B cell (primary cell): ENCODE results near the gene GALNT7.

ENCODE experiments used
- EZH2 ChIP-seq: IDR thresholded peaks from 2 replicates; pipeline ENCODE4 v1.6.1; 2012; ENCODE audit warnings: borderline replicate concordance, low read depth, mild to moderate bottlenecking, moderate library complexity, low read length; ENCODE audit not compliant: insufficient read depth, poor library complexity, severe bottlenecking
- TF ChIP-seq, protein P1 (sequence below): fragments of 200-600 bp; IDR thresholded peaks from one replicate; pipeline ENCODE4 v1.8.0; 2022; ENCODE audit warnings: antibody characterized with exemption, mild to moderate bottlenecking

GRCh38 chr4:173205656-173206055 lies 37.0 kb downstream of the GALNT7 start:
- TF ChIP-seq, protein P1, sequence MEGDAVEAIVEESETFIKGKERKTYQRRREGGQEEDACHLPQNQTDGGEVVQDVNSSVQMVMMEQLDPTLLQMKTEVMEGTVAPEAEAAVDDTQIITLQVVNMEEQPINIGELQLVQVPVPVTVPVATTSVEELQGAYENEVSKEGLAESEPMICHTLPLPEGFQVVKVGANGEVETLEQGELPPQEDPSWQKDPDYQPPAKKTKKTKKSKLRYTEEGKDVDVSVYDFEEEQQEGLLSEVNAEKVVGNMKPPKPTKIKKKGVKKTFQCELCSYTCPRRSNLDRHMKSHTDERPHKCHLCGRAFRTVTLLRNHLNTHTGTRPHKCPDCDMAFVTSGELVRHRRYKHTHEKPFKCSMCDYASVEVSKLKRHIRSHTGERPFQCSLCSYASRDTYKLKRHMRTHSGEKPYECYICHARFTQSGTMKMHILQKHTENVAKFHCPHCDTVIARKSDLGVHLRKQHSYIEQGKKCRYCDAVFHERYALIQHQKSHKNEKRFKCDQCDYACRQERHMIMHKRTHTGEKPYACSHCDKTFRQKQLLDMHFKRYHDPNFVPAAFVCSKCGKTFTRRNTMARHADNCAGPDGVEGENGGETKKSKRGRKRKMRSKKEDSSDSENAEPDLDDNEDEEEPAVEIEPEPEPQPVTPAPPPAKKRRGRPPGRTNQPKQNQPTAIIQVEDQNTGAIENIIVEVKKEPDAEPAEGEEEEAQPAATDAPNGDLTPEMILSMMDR = no peak
- TF ChIP-seq EZH2 = no peak
